Glutamatergic neuron (in vitro differentiated cells): Measurements from ENCODE around the gene ERGIC1. TPM values are rescaled to one million over a fixed set of nuclear protein-coding genes. Genes with fewer than 3 reads are reported as not detected.

Source experiments
- DNase-seq: peaks from one replicate; pipeline ENCODE4 v3.0.0; 2022
- H3K27ac Mint-ChIP-seq: one replicate; pipeline ENCODE4 v1.8.0; 2020; ENCODE audit warnings: mild to moderate bottlenecking, mixed read lengths, inconsistent platforms; ENCODE audit not compliant: unreplicated experiment
- H3K27me3 Mint-ChIP-seq: one replicate; pipeline ENCODE4 v1.8.0; 2020; ENCODE audit warnings: mild to moderate bottlenecking, moderate library complexity, mixed read lengths, inconsistent platforms; ENCODE audit not compliant: unreplicated experiment
- H3K36me3 Mint-ChIP-seq: one replicate; pipeline ENCODE4 v1.8.0; 2020; ENCODE audit warnings: mild to moderate bottlenecking, mixed read lengths, inconsistent platforms; ENCODE audit not compliant: unreplicated experiment
- H3K4me1 Mint-ChIP-seq: one replicate; pipeline ENCODE4 v1.8.0; 2020; ENCODE audit warnings: mild to moderate bottlenecking, low read depth, mixed read lengths, inconsistent platforms; ENCODE audit not compliant: unreplicated experiment
- H3K4me3 Mint-ChIP-seq: one replicate; pipeline ENCODE4 v1.8.0; 2020; ENCODE audit warnings: mild to moderate bottlenecking, mixed read lengths, inconsistent platforms; ENCODE audit not compliant: unreplicated experiment
- H3K9me3 Mint-ChIP-seq: one replicate; pipeline ENCODE4 v1.8.0; 2020; ENCODE audit warnings: mild to moderate bottlenecking, moderate library complexity, mixed read lengths, inconsistent platforms; ENCODE audit not compliant: unreplicated experiment
- total RNA-seq: library from RNA; stranded (reverse); fragmentation: NEBNext Ultra II Directional; extraction: Animal tissue kit (Norgen Biotek cat#: 25700); gene quantifications from one replicate; pipeline ENCODE4 v1.2.1, GENCODE V29; 2021; ENCODE audit not compliant: unreplicated experiment
- TF ChIP-seq, protein P1 (sequence below): fragments of 200-600 bp; sonication (generic); IDR thresholded peaks from one replicate; pipeline ENCODE4 v1.5.0; 2021; ENCODE audit not compliant: partially characterized antibody, unreplicated experiment

ERGIC1 gene
- total RNA-seq, 1 donor from 2014 or later = 76.2 TPM

DNA sequence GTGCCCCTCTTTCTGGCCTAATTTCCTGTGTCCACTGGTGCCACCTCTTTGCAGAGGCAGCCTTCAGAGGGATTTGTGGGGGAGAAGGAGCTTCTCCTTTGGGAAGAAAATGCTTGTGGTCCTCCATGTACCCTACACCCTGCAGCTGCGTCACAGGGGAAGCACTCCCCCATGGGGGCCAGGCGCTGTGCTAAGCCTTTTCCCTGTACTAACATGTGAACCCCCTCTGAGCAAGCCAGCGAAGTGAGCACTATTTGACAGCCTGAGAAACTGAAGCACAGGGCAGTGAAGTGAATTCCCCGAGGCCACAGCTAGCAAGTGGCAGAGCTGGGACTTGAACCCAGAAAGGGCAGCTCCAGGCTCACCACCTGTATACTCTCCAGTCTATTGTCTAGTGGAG is 32.3 kb downstream of the ERGIC1 start:
- no peak for DNase-seq
- TF ChIP-seq, protein P1, sequence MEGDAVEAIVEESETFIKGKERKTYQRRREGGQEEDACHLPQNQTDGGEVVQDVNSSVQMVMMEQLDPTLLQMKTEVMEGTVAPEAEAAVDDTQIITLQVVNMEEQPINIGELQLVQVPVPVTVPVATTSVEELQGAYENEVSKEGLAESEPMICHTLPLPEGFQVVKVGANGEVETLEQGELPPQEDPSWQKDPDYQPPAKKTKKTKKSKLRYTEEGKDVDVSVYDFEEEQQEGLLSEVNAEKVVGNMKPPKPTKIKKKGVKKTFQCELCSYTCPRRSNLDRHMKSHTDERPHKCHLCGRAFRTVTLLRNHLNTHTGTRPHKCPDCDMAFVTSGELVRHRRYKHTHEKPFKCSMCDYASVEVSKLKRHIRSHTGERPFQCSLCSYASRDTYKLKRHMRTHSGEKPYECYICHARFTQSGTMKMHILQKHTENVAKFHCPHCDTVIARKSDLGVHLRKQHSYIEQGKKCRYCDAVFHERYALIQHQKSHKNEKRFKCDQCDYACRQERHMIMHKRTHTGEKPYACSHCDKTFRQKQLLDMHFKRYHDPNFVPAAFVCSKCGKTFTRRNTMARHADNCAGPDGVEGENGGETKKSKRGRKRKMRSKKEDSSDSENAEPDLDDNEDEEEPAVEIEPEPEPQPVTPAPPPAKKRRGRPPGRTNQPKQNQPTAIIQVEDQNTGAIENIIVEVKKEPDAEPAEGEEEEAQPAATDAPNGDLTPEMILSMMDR = no peak
- H3K36me3 Mint-ChIP-seq = peaks cover 4% of the 10 kb centered on the region
- H3K9me3 Mint-ChIP-seq = peaks cover 1% of the 10 kb centered on the region
- H3K27me3 Mint-ChIP-seq = peaks cover 4% of the 10 kb centered on the region
- no peak overlapping the region for H3K4me3 Mint-ChIP-seq
- H3K4me1 Mint-ChIP-seq = peaks cover 25% of the 10 kb centered on the region
- no peak overlapping the region for H3K27ac Mint-ChIP-seq

- peaks cover 4% of the 10 kb centered on the region for H3K36me3 Mint-ChIP-seq
- TF ChIP-seq, protein P1 = no peak
- no peak for DNase-seq
- no peak overlapping the region for H3K4me3 Mint-ChIP-seq
- peaks cover 1% of the 10 kb centered on the region for H3K9me3 Mint-ChIP-seq
- peaks cover 25% of the 10 kb centered on the region for H3K4me1 Mint-ChIP-seq
- H3K27me3 Mint-ChIP-seq = peaks cover 4% of the 10 kb centered on the region
- H3K27ac Mint-ChIP-seq = no peak overlapping the region
These were observed 33.0 kb downstream of the ERGIC1 start for GRCh38 chr5:172866802-172867748.

DNA sequence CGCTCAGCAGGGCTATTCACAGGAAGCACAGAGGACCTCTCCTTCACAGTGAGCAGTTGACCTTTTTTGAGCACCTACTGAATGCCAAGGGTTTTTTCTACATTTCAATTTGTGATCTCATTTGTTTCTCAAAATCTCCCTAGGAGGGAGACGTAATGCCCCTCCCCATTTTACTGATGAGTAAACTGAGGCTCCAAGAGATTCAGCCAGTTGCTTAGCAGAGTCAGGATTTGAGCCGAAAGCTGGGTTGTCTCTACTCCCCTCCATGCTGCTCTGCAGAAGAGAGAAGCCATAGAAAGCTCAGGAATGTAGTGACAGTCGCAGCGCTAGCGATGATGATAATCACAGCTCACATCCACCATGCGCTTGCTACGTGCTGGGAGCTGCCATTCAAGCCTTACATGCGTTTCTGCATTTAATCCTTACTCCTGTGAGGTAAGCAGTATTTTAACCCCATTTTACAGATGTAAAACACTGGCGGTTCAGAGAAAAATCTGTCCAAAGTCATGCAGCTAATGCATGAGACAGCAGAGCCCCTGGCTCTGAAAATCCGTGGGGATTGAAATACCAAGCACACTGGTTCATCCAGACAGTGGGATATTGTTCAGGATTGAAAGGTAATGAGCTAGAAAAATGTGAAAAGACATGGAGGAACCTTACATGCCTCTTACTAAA is 33.8 kb downstream of the ERGIC1 start:
- TF ChIP-seq, protein P1 = no peak
- peaks cover 4% of the 10 kb centered on the region for H3K36me3 Mint-ChIP-seq
- H3K27ac Mint-ChIP-seq = no peak overlapping the region
- peaks cover 4% of the 10 kb centered on the region for H3K27me3 Mint-ChIP-seq
- peaks cover 3% of the 10 kb centered on the region for H3K9me3 Mint-ChIP-seq
- no peak overlapping the region for H3K4me3 Mint-ChIP-seq
- DNase-seq = no peak
- peaks cover 26% of the 10 kb centered on the region for H3K4me1 Mint-ChIP-seq

GRCh38 chr5:172868436-172868923 is 34.4 kb downstream of the ERGIC1 start:
- Mint-ChIP-seq H3K4me3 (peak overlapping the region; percentile 23), H3K9me3 (peaks cover 4% of the 10 kb centered on the region), H3K4me1 (peaks cover 29% of the 10 kb centered on the region), H3K27ac (no peak overlapping the region), H3K27me3 (peaks cover 4% of the 10 kb centered on the region), H3K36me3 (peaks cover 4% of the 10 kb centered on the region)
- DNase-seq = no peak
- TF ChIP-seq, protein P1 = no peak
